A549 (cell line): ENCODE data around the gene HPSE. TPM values are rescaled to one million over a fixed set of nuclear protein-coding genes. Genes with fewer than 3 reads are reported as not detected.

Experiments
- ATAC-seq, 2 experiments: fragments of 200-7000 bp in 1 of 2; fragments of >200 bp in 1 of 2; cut with Nextera tagmentation in 1 of 2; cut with Tn5 transposase in 1 of 2; 3 replicates each; pipeline versions ENCODE4 v1.8.0 to v1.9.1; 2018 to 2020; ENCODE audit warnings: mild to moderate bottlenecking in 1 of 2, moderate library complexity in 1 of 2
- CTCF ChIA-PET: fragments of 300-600 bp; sonication (Branson Sonifier 250); formaldehyde crosslinking; extraction: SDS; loops from one replicate; lab custom pipeline; 2021; ENCODE audit warnings: antibody characterized with exemption, inconsistent platforms; lab: Yijun Ruan, JAX
- POLR2A ChIA-PET: fragments of 350-600 bp; formaldehyde crosslinking; extraction: SDS; loops from one replicate; lab custom pipeline; 2021; ENCODE audit warnings: antibody characterized with exemption, inconsistent platforms; lab: Yijun Ruan, JAX
- DNase-seq, 2 experiments: peaks; one replicate each; pipeline versions ENCODE4 v3.0.0 to v3.0.0-alpha.2; 2011 to 2016; ENCODE audit warnings: low read depth in 1 of 2, low spot score in 1 of 2
- FAIRE-seq: peaks from 2 replicates; lab custom pipeline; 2011; peaks lifted over from hg19 to GRCh38; lab: Jason Lieb, UNC
- H3K27ac ChIP-seq, 2 experiments: fragments of >200 bp; sonication (Bioruptor Twin); formaldehyde crosslinking; 3 replicates each; pipeline ENCODE4 v1.5.1; 2016 to 2017
- H3K4me1 ChIP-seq: fragments of >200 bp; sonication (Bioruptor Twin); formaldehyde crosslinking; 3 replicates; pipeline ENCODE4 v1.6.1; 2016
- H3K4me2 ChIP-seq: fragments of >200 bp; sonication (Bioruptor Twin); formaldehyde crosslinking; 3 replicates; pipeline ENCODE4 v1.6.1; 2016
- H3K4me3 ChIP-seq: fragments of >200 bp; sonication (Bioruptor Twin); formaldehyde crosslinking; 3 replicates; pipeline ENCODE4 v1.5.1; 2016
- H3K9me3 ChIP-seq: fragments of >200 bp; sonication (Bioruptor Twin); formaldehyde crosslinking; 3 replicates; pipeline ENCODE4 v1.6.1; 2016
- BHLHE40 ChIP-seq: IDR thresholded peaks from 2 replicates; pipeline ENCODE4 v1.6.1; 2012; ENCODE audit warnings: low read depth, low read length, inconsistent platforms
- CEBPB ChIP-seq, 2 experiments: fragments of >200 bp in 1 of 2; sonication (Bioruptor Twin) in 1 of 2; formaldehyde crosslinking in 1 of 2; IDR thresholded peaks; 2 replicates each; pipeline ENCODE4 v1.6.1; 2012 to 2016
- EHMT2 ChIP-seq: fragments of 200-600 bp; sonication (generic); IDR thresholded peaks from 2 replicates; pipeline ENCODE4 v1.6.1; 2016; ENCODE audit warnings: antibody characterized with exemption, low read depth, mild to moderate bottlenecking, moderate library complexity
- FOSL2 ChIP-seq, 2 experiments: fragments of 450-650 bp in 1 of 2; fragments of >200 bp in 1 of 2; sonication (Bioruptor Twin) in 1 of 2; formaldehyde crosslinking; IDR thresholded peaks; 2 replicates each; pipeline versions ENCODE4 v1.5.0 to v1.6.1; 2016 to 2020; ENCODE audit warnings: mild to moderate bottlenecking in 1 of 2, moderate library complexity in 1 of 2
- FOXS1 ChIP-seq: fragments of 250-450 bp; sonication (Bioruptor Pico); IDR thresholded peaks from 2 replicates; pipeline ENCODE4 v1.5.0; 2020; ENCODE audit warnings: mild to moderate bottlenecking, moderate library complexity
- HDAC2 ChIP-seq: fragments of 200-600 bp; sonication (generic); IDR thresholded peaks from 2 replicates; pipeline ENCODE4 v1.6.1; 2016
- JUN ChIP-seq, 2 experiments: fragments of >200 bp; sonication (Bioruptor Twin); formaldehyde crosslinking; IDR thresholded peaks; 2 replicates in 1 of 2; 3 replicates in 1 of 2; pipeline ENCODE4 v1.6.1; 2016 to 2017
- KDM5A ChIP-seq: fragments of 200-600 bp; sonication (generic); IDR thresholded peaks from 2 replicates; pipeline ENCODE4 v1.6.1; 2016; ENCODE audit warnings: antibody characterized with exemption, mild to moderate bottlenecking
- MYC ChIP-seq: IDR thresholded peaks from 2 replicates; pipeline ENCODE4 v1.6.1; 2012; ENCODE audit warnings: mild to moderate bottlenecking, inconsistent platforms, low read length, improper control_type of control experiment, borderline replicate concordance
- NPAS2 ChIP-seq: fragments of 250-450 bp; sonication (Bioruptor Pico); IDR thresholded peaks from 2 replicates; pipeline ENCODE4 v1.8.0; 2022; ENCODE audit warnings: mild to moderate bottlenecking, moderate library complexity, borderline replicate concordance
- PHF8 ChIP-seq: fragments of 200-600 bp; sonication (generic); IDR thresholded peaks from 2 replicates; pipeline ENCODE4 v1.6.1; 2016; ENCODE audit warnings: low read depth, mild to moderate bottlenecking, antibody characterized with exemption, moderate library complexity, borderline replicate concordance
- POLR2A ChIP-seq: IDR thresholded peaks from 2 replicates; pipeline ENCODE4 v1.6.1; 2012; ENCODE audit warnings: mild to moderate bottlenecking, low read length
- RAD21 ChIP-seq, 2 experiments: fragments of >200 bp in 1 of 2; sonication (Bioruptor Twin) in 1 of 2; formaldehyde crosslinking in 1 of 2; IDR thresholded peaks in 1 of 2; conservative IDR thresholded peaks in 1 of 2; 2 replicates in 1 of 2; 3 replicates in 1 of 2; pipeline ENCODE4 v1.6.1; 2012 to 2018; ENCODE audit warnings: inconsistent platforms in 1 of 2
- RFX5 ChIP-seq: fragments of 450-650 bp; IDR thresholded peaks from 2 replicates; pipeline ENCODE4 v1.7.1; 2014; ENCODE audit warnings: antibody characterized with exemption, mild to moderate bottlenecking, moderate library complexity
- SMC3 ChIP-seq: fragments of >200 bp; sonication (Bioruptor Twin); formaldehyde crosslinking; IDR thresholded peaks from 3 replicates; pipeline ENCODE4 v1.6.1; 2018; ENCODE audit warnings: inconsistent platforms
- TP53 ChIP-seq: fragments of 250-450 bp; sonication (Bioruptor Pico); IDR thresholded peaks from 2 replicates; pipeline ENCODE4 v1.5.0; 2021; ENCODE audit warnings: mild to moderate bottlenecking, moderate library complexity
- ZC3H11A ChIP-seq: fragments of 450-650 bp; IDR thresholded peaks from 2 replicates; pipeline ENCODE4 v1.6.1; 2014; ENCODE audit warnings: antibody characterized with exemption, mild to moderate bottlenecking
- ZSCAN20 ChIP-seq: fragments of 250-450 bp; sonication (Bioruptor Pico); IDR thresholded peaks from 2 replicates; pipeline ENCODE4 v1.8.0; 2022; ENCODE audit warnings: mild to moderate bottlenecking, moderate library complexity
- WGBS: methylation state at CpG from one replicate; pipeline ENCODE4 v1.1.6; 2017; ENCODE audit errors: missing lambda C conversion rate; 5-methylcytosine and 5-hydroxymethylcytosine counted together
- polyA plus RNA-seq, 4 experiments: library from polyadenylated mRNA; depleted of rRNA in 3 of 4; stranded (reverse); fragments of >200 nt; fragmentation: RNase III in 1 of 4; extraction: RNeasy Plus Mini Kit Qiagen cat#74134 plus additional on column Dnase treatment in 1 of 4; gene quantifications; 2 replicates in 3 of 4; 3 replicates in 1 of 4; pipeline ENCODE4 v1.2.3, GENCODE V29; 2011 to 2017
- TF ChIP-seq, protein P1 (sequence below): fragments of >200 bp; sonication (Bioruptor Twin); formaldehyde crosslinking; IDR thresholded peaks from 3 replicates; pipeline ENCODE4 v1.5.1; 2016
- TF ChIP-seq, protein P2 (sequence below): fragments of 450-650 bp; IDR thresholded peaks from 2 replicates; pipeline ENCODE4 v1.6.1; 2014; ENCODE audit warnings: antibody characterized with exemption
- TF ChIP-seq, protein P3 (sequence below): IDR thresholded peaks from 2 replicates; pipeline ENCODE4 v1.6.1; 2012
- TF ChIP-seq, protein P4 (sequence below): IDR thresholded peaks from 2 replicates; pipeline ENCODE4 v1.6.1; 2012; ENCODE audit warnings: low read depth, borderline replicate concordance

Gene HPSE
- polyA plus RNA-seq, 2 of the 4 experiments (the other 2 are of a cell fraction), result 0.72 to 1.7 TPM

DNA sequence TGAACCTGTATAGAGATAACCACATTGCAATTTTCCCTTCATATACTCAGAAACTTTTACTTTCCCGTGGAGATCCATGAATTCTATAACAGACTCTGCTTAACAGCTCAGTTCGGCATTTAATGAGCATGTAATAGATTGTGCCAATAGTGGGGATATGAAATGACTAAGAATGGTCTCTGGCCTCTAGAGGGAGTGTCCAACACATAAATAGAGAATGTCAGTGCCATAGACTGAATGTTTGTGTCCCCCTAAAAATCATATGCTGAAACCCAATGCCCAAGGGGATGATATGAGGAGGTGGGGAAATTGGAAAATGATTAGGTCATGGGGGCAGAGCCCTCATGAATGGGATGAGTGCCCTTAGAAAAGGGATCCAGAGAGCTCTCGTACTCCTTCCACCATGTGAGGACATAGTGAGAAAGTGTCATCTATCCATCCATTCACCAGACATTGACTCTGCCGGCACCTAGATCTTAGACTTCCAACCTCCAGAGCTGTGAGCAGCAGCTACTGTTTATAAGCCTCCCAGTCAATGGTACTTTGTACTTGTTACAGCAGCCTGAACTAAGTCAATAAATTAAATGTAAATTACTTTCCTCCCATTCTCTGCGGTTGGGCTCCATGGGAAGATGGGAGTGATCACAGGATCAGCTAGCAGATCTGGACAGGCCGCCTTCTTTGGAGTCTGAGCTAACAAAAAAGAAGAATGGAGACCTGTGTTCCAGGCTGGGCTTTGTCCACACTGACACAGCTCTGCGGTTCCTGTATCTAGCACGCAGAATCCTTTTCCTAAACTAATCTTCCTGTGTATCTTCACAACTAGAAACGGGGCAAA is 28.1 kb upstream of the HPSE start:
- H3K4me2 ChIP-seq, result no peak overlapping the region
- no peaks in the 10 kb centered on the region for H3K9me3 ChIP-seq
- peak; percentile 74 to 85; a peak in 4 of 6 replicates for ATAC-seq
- TF ChIP-seq CEBPB (IDR thresholded peaks at IDR 0.05) (no peak), SMC3 (no peak), FOSL2 (IDR thresholded peaks at IDR 0.05) (no peak), FOSL2 (CRISPR knock-in tag; IDR thresholded peaks at IDR 0.05) (no peak), NPAS2 (CRISPR knock-in tag) (no peak), RAD21 (conservative IDR thresholded peaks at IDR 0.05 in 1 of 2, IDR thresholded peaks at IDR 0.05 in 1 of 2) (peak; percentile 47 to 54; a peak in 4 of 5 replicates), TP53 (no peak), POLR2A (no peak)
- TF ChIP-seq, protein P1, sequence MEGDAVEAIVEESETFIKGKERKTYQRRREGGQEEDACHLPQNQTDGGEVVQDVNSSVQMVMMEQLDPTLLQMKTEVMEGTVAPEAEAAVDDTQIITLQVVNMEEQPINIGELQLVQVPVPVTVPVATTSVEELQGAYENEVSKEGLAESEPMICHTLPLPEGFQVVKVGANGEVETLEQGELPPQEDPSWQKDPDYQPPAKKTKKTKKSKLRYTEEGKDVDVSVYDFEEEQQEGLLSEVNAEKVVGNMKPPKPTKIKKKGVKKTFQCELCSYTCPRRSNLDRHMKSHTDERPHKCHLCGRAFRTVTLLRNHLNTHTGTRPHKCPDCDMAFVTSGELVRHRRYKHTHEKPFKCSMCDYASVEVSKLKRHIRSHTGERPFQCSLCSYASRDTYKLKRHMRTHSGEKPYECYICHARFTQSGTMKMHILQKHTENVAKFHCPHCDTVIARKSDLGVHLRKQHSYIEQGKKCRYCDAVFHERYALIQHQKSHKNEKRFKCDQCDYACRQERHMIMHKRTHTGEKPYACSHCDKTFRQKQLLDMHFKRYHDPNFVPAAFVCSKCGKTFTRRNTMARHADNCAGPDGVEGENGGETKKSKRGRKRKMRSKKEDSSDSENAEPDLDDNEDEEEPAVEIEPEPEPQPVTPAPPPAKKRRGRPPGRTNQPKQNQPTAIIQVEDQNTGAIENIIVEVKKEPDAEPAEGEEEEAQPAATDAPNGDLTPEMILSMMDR, result peak; percentile 42
- H3K4me1 ChIP-seq, result peaks cover 13% of the 10 kb centered on the region
- no peak overlapping the region for H3K4me3 ChIP-seq
- 78% methylated on average over 9 of the region's 9 CpGs for whole genome bisulfite sequencing
- no peak for FAIRE-seq
- DNase-seq, result peak; percentile 6 to 19
- ChIA-PET CTCF (interaction anchor here (0.6 to 1.7 kb wide), 15 partner anchors 9 to 351 kb away, joined by 3 to 8 read pairs (median 3); partner anchors contain the start of gene ABRAXAS1), POLR2A (no interaction called here)
- no peak overlapping the region for H3K27ac ChIP-seq

DNA sequence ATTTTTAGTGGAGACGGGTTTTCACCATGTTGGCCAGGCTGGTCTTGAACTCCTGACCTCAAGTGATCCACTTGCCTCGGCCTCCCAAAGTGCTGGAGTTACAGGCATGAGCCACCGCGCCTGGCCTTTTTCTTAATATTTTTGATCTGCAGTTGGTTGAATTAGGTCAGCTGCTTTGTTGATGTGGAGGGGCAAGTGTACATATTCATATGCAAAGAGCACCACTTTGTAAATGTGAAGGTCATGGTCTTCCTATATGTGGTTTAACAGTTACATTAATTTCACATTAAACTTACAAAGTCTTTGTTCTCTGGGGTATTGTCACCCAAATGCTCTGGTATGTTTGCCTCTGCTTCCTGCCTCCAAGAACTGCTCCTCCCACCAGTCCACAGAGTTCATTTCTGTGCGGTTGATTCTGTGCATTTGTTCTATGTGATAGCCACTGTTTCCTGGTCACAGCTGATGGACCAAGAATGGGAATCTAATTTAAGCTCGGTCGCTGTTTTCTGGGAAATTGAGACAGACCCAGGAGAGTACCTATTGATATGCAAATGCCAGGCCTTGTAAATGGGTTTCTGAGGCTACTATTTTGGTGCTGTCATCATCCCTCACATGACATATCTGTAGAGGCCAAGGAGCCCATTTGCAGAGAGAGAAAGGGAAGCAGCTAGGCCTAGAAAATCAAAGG is 26.9 kb upstream of the HPSE start:
- TF ChIP-seq KDM5A, result no peak
- TF ChIP-seq HDAC2, result no peak
- TF ChIP-seq FOXS1, result no peak
- TF ChIP-seq RFX5, result no peak
- no peak for TF ChIP-seq ZC3H11A
- TF ChIP-seq, protein P2, sequence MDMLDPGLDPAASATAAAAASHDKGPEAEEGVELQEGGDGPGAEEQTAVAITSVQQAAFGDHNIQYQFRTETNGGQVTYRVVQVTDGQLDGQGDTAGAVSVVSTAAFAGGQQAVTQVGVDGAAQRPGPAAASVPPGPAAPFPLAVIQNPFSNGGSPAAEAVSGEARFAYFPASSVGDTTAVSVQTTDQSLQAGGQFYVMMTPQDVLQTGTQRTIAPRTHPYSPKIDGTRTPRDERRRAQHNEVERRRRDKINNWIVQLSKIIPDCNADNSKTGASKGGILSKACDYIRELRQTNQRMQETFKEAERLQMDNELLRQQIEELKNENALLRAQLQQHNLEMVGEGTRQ, result no peak
- no peak overlapping the region for H3K27ac ChIP-seq
- CTCF ChIA-PET, result interaction anchor here (0.6 to 1.7 kb wide), 12 partner anchors 9 to 280 kb away, joined by 3 to 8 read pairs (median 3); partner anchors contain the start of gene ABRAXAS1
- POLR2A ChIA-PET, result no interaction called here
- peaks cover 25% of the 10 kb centered on the region for H3K4me1 ChIP-seq
- FAIRE-seq, result no peak
- no peak for ATAC-seq
- no peak overlapping the region for H3K4me3 ChIP-seq
- no peak for DNase-seq
- no peak overlapping the region for H3K4me2 ChIP-seq
- WGBS, result 92% methylated on average over 7 of the region's 7 CpGs
- H3K9me3 ChIP-seq, result no peaks in the 10 kb centered on the region

DNA sequence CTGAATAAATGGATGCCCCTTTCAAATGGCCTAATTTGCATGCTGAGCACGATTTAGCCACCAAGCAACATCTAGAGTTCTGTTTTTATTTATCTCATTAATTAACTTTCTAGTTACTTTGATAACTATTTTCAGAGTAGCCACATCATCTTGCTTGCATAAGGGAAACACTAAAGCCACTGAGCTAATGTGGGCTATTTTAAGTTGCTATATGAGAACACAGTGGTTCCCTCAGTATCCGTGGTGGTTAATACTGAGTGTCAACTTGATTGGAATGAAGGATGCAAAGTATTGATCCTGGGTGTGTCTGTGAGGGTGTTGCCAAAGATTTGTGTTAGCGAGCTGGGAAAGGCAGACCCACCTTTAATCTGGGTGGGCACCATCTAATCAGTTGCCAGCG is 25.4 kb upstream of the HPSE start:
- no peak overlapping the region for H3K27ac ChIP-seq
- TF ChIP-seq, protein P3, sequence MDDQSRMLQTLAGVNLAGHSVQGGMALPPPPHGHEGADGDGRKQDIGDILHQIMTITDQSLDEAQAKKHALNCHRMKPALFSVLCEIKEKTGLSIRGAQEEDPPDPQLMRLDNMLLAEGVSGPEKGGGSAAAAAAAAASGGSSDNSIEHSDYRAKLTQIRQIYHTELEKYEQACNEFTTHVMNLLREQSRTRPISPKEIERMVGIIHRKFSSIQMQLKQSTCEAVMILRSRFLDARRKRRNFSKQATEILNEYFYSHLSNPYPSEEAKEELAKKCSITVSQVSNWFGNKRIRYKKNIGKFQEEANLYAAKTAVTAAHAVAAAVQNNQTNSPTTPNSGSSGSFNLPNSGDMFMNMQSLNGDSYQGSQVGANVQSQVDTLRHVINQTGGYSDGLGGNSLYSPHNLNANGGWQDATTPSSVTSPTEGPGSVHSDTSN, result no peak
- TF ChIP-seq ZSCAN20 (CRISPR knock-in tag) (no peak), PHF8 (no peak), EHMT2 (no peak), FOSL2 (IDR thresholded peaks at IDR 0.05) (no peak), FOSL2 (CRISPR knock-in tag; IDR thresholded peaks at IDR 0.05) (no peak), BHLHE40 (no peak), JUN (IDR thresholded peaks at IDR 0.05) (no peak), MYC (no peak)
- TF ChIP-seq, protein P4, sequence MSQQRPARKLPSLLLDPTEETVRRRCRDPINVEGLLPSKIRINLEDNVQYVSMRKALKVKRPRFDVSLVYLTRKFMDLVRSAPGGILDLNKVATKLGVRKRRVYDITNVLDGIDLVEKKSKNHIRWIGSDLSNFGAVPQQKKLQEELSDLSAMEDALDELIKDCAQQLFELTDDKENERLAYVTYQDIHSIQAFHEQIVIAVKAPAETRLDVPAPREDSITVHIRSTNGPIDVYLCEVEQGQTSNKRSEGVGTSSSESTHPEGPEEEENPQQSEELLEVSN, result no peak
- DNase-seq, result no peak
- H3K4me2 ChIP-seq, result no peak overlapping the region
- no peak for ATAC-seq
- no peaks in the 10 kb centered on the region for H3K9me3 ChIP-seq
- POLR2A ChIA-PET, result no interaction called here
- H3K4me1 ChIP-seq, result peaks cover 27% of the 10 kb centered on the region
- FAIRE-seq, result no peak
- WGBS, result 80% methylated on average over 4 of the region's 4 CpGs
- no peak overlapping the region for H3K4me3 ChIP-seq
- CTCF ChIA-PET, result interaction anchor here (1.4 kb wide), 1 partner anchor 20 kb away, joined by 4 read pairs; no protein-coding TSS in a partner anchor
